ENCODE measurements around the gene SLC35G3. TPM values are rescaled to one million over a fixed set of nuclear protein-coding genes. Genes with fewer than 3 reads are reported as not detected.
"Not testable (repeated sequence)": the region's sequence is repeated elsewhere in the genome, so short reads cannot be mapped to it uniquely, and the experiment has no call there.

Gene SLC35G3
- total RNA-seq, 1 donor from 2014 or later: 0.48 TPM

- no peak for DNase-seq (ENCODE audit: low spot score)
These were observed 18.5 kb upstream of the SLC35G3 start for GRCh38 chr17:35212668-35213067.

GRCh38 chr17:35210741-35211140 is 16.5 kb upstream of the SLC35G3 start:
- DNase-seq (ENCODE audit: low spot score): no peak

GRCh38 chr17:35202582-35202981 is 8.4 kb upstream of the SLC35G3 start:
- not testable (repeated sequence) for DNase-seq (ENCODE audit: low spot score)

- DNase-seq (ENCODE audit: low spot score): not testable (repeated sequence)
These were observed 869 bp upstream of the SLC35G3 start for GRCh38 chr17:35195062-35195461.

GRCh38 chr17:35192708-35193107 is 1.5 kb downstream of the SLC35G3 start:
- DNase-seq (ENCODE audit: low spot score): no peak

- DNase-seq (ENCODE audit: low spot score): no peak
These were observed 3.0 kb downstream of the SLC35G3 start for GRCh38 chr17:35191001-35191695.

- DNase-seq (ENCODE audit: low spot score): no peak
These were observed 4.9 kb downstream of the SLC35G3 start for GRCh38 chr17:35189291-35189690.

GRCh38 chr17:35188111-35188510 is 6.1 kb downstream of the SLC35G3 start:
- no peak for DNase-seq (ENCODE audit: low spot score)

- no peak for DNase-seq (ENCODE audit: low spot score)
These were observed 6.7 kb downstream of the SLC35G3 start for GRCh38 chr17:35187481-35187880.

- DNase-seq (ENCODE audit: low spot score): no peak
These were observed 8.3 kb downstream of the SLC35G3 start for GRCh38 chr17:35185849-35186248.

GRCh38 chr17:35184274-35184673 is 9.9 kb downstream of the SLC35G3 start:
- no peak for DNase-seq (ENCODE audit: low spot score)

- no peak for DNase-seq (ENCODE audit: low spot score)
These were observed 10.9 kb downstream of the SLC35G3 start for GRCh38 chr17:35183332-35183731.

- not testable (repeated sequence) for DNase-seq (ENCODE audit: low spot score)
These were observed 14.8 kb downstream of the SLC35G3 start for GRCh38 chr17:35179379-35179778.

- DNase-seq (ENCODE audit: low spot score): no peak
These were observed 17.3 kb downstream of the SLC35G3 start for GRCh38 chr17:35176897-35177296.

GRCh38 chr17:35175638-35176415 is 18.4 kb downstream of the SLC35G3 start:
- no peak for DNase-seq (ENCODE audit: low spot score)

GRCh38 chr17:35174835-35175334 is 19.3 kb downstream of the SLC35G3 start:
- DNase-seq (ENCODE audit: low spot score): no peak

GRCh38 chr17:35172321-35172720 is 21.9 kb downstream of the SLC35G3 start:
- not testable (repeated sequence) for DNase-seq (ENCODE audit: low spot score)

- no peak for DNase-seq (ENCODE audit: low spot score)
These were observed 22.4 kb downstream of the SLC35G3 start for GRCh38 chr17:35171834-35172233.

- no peak for DNase-seq (ENCODE audit: low spot score)
These were observed 23.0 kb downstream of the SLC35G3 start for GRCh38 chr17:35170968-35171771.

GRCh38 chr17:35169835-35170363 is 24.3 kb downstream of the SLC35G3 start:
- no peak for DNase-seq (ENCODE audit: low spot score)

- DNase-seq (ENCODE audit: low spot score): no peak
These were observed 26.5 kb downstream of the SLC35G3 start for GRCh38 chr17:35167666-35168065.

- no peak for DNase-seq (ENCODE audit: low spot score)
These were observed 27.1 kb downstream of the SLC35G3 start for GRCh38 chr17:35167046-35167445.

All from umbilical cord (tissue), 2 donors.